H4 (cell line): ENCODE results near the gene IGFBP4. TPM values are rescaled to one million over a fixed set of nuclear protein-coding genes. Genes with fewer than 3 reads are reported as not detected.
A peak's percentile ranks its signal among the peaks of the same experiment; 100 is the strongest.

Experiments used
- DNase-seq: peaks from one replicate; pipeline ENCODE4 v3.0.0-alpha.2; 2015; ENCODE audit warnings: low spot score
- total RNA-seq: library from RNA; depleted of rRNA; stranded (reverse); fragments of >200 nt; shearing (Covaris generic); gene quantifications from 2 replicates; pipeline ENCODE4 v1.2.3, GENCODE V29; 2014

Gene IGFBP4
- total RNA-seq, 1 experiment from 2014 or later: 7.2 TPM

DNA sequence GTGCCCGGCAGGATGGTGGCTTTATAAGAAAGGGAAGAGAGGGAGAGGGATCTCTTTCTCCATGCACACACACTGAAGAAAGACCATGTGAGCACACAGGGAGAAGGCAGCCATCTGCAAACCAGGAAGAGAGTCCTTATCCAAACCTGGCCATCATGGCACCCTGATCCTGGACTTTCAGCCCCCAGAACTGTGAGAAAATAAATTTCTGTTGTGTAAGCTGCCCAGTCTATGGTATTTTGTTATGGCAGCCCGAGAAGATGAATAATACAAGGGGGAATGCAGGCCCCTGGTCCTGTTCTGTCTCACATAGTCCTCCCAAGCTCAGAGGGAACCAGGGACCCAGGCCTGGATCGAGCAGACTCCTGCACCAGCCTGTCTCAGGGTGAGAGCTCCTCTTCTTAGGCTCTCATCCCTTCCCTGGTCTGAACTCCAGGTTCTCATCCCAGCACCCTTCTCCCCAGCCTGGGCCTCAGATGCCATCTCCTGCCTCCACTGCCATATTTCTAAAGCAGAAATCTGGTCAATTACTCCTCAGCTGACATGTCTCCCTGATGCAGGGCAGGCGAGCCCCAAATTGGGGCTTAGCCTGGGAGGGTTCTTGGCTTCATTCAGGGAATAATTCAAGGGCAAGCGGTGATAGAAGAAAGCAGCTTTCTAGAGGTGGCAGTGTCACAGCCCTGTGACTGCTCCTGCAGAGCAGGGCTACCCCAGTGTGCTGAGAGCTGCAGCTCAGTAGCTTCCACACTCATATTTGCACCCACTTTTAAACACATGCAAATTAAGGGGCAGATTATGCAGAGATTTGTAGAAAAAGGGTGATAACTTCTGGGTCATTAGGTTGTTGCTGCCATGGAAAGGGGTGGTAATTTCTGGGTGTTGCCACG, 28.8 kb downstream of the IGFBP4 start:
- DNase-seq: no peak

GRCh38 chr17:40472733-40473452, 29.6 kb downstream of the IGFBP4 start:
- DNase-seq: no peak

DNA sequence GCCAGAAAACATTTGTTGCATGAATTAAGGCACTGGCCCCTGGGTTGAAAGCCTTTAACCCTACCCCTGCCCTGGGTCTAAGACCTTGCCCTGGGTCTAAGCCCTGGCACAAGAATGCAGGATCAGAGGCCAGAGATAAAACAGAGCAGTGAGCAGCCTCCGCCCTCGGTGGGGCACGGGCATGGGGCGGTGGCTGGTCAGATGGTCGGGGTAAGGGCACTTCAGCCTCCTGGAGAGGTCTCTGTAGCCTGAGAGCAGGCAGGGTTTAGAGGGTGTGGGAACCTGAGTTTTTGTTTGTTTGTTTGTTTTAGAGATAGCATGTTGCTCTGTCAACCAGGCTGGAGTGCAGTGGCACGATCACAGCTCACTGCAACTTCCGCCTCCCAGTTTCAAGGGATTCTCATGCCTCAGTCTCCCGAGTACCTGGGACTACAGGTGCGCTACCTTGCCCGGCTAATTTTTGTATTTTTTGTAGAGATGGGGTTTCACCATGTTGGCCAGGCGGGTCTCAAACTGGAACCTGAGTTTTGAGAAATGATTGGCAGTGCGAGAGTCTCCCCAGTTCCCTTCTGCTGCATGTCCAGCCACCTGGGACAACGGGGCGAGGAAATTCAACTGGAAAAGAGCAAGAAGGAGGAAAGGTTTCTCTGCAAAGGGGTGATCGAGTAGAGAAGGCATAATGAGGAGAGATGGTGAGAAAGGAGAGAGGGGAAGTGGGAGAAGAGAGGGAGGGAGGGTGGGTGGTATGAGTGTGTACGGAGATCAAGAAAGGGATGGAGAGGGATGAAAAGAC, 30.5 kb downstream of the IGFBP4 start:
- no peak for DNase-seq

DNA sequence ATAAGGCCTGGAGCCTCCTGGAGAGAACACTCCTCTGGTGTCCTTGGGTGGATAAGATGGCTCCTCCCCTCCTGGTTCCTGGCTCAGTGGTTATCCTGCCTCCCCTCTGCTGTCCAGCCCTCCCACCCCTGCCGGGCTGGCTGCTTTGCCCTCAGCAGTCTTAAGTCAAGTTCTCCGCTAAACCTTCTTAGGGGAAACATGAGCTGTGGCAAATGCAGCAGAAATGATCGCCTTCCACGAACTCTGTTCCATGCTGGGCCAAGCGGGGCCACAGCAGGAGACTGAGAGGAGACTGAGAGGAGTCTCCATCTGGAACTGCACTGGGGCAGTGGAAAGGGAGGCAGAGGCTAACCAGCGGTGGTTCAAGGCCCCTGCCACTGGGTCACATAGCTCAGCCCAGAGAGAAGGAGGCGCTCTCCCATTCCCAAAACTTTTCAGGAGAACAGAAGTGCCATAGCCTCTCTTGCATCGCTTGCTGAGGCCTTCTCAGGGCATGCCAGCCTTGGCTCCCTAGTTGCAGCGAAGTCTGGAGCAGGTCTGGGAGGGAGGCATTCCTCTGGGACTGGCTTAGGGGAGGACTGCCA, 31.3 kb downstream of the IGFBP4 start:
- no peak for DNase-seq

GRCh38 chr17:40475234-40475908, 32.1 kb downstream of the IGFBP4 start:
- no peak for DNase-seq

DNA sequence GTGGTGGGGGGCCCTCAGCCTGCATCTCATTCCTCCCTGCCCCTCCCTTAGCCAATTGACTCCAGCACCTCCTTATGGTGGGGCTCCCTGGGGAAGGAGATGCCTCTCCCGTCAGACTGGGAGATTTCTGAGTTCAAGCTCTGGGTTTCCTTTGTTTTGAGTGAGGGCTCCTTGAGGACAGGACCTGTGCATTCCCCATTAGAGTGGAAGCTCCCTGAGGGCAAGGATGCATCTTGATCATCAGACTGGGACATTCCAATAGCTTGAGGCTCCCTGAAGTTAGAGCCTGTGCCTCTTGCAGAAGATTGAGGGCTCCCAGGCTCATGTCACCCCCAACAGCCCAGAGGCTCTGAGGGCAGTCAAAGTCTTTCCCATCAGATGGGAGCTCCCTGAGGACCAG, 34.5 kb downstream of the IGFBP4 start:
- no peak for DNase-seq

- DNase-seq: no peak
Observed at GRCh38 chr17:40478486-40478885, 35.2 kb downstream of the IGFBP4 start.

DNA sequence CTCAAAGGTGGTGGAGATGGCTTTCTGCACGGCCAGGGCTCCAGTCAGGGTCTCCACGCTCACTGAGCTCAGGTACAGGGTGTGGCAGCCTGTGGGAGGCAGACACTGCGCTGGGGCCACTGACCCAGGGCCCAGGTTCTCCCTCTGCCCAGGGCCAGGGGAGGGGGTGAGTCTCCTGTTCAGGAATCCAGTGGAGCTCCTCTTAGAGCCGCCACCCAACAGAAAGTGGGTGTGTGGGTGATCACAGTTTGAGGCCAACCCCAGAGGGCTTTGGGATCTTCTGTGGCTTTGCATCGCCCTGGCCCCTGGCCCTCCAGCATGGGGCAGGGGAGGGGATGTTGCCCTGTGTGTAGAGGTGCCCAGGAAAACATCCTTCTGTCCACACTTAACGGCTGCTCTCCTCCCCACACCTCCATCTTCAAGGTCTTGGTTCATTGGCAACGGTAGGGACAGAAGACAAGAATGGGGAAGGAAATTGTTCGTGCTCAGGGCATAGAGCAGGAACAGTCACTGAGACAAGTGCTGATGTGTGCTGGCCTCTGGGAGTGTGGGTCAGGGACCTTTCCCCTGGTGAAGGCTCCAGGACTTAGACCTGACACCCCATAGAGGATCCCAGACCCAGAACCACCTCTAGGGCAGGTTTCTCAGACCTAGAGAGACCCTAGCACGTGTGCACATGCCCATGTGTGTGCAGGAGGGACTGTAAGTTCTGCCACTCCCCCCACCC, 36.7 kb downstream of the IGFBP4 start:
- DNase-seq: no peak

GRCh38 chr17:40480501-40481003, 37.3 kb downstream of the IGFBP4 start:
- peak; percentile 60 for DNase-seq

DNA sequence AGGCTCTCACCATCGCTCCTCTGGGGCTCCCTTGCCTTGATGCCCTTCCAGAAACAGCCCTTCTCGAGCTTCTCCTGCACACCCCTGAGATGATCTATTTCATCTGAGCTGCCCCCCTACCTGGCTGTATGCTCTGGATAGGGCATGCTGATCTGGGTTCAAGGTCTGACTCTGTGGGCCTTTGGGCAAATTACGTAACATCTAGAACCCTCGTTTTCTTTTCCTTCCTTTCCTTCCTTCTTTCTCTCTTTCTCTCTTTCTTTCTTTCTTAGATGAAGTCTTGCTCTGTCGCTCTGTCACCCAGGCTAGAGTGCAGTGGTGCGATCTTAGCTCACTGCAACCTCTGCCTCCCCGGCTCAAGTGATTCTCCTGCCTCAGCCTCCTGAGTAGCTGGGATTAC, 37.9 kb downstream of the IGFBP4 start:
- no peak for DNase-seq

- DNase-seq: no peak
Observed at GRCh38 chr17:40482722-40483121, 39.5 kb downstream of the IGFBP4 start.

GRCh38 chr17:40483679-40484078, 40.4 kb downstream of the IGFBP4 start:
- no peak for DNase-seq

DNA sequence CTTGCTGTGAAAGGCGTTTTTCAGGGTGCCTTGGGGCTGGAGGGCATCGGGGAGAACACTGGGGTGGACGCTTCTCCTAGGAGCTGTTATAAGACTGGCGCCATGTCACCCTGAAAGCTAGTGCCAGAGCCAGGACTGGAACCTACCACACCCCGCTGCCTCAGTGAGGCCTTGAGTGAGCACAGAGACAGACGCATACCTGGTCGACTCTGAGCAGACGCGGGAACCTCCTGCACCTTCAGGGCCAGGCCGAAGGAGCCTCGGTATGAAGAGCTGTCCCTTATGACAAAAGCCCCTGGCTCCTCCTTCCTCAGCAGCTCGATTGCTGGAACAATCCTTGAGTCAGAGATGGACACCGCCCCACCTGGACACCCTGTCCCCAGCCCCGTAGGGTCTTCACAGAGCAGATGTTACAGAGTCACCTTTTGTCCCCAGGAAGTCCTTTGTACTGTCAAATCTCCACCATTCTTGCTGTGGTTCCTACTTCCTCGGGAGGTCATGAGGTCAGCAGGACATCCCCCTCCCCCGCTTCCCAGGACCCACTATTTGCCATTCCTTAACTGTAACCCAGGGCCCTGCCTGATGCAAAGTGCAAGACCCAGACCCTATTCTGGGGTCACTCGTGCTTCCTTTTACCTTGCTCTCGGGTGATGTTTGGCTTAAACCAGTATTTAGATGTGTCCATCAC, 41.2 kb downstream of the IGFBP4 start:
- no peak for DNase-seq

DNA sequence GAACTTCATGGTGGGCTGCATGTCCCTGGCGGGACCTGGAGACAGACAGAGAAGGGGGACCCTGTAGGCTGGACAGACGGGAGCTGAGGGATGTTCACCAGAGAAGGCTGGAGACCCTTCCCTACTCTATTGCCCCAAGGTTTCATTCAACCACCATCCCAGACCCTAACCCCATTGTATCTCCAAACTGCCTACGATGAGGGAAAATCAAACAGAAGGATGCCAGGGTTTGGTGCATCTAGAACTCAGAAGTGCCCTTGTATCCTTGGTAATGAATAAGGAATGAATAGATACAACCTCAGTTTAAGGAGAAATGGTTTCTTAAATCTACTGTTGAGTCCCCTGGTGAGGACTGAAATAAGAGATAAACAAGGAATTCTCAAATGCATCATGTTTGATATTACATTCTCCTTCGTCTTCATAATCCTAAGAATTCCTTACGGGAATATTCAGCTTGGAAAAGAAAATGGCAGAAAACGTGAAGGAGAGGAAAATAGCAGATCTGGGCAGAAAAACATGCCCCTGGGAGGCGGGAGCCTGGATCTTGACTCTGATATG, 41.8 kb downstream of the IGFBP4 start:
- DNase-seq: no peak

DNA sequence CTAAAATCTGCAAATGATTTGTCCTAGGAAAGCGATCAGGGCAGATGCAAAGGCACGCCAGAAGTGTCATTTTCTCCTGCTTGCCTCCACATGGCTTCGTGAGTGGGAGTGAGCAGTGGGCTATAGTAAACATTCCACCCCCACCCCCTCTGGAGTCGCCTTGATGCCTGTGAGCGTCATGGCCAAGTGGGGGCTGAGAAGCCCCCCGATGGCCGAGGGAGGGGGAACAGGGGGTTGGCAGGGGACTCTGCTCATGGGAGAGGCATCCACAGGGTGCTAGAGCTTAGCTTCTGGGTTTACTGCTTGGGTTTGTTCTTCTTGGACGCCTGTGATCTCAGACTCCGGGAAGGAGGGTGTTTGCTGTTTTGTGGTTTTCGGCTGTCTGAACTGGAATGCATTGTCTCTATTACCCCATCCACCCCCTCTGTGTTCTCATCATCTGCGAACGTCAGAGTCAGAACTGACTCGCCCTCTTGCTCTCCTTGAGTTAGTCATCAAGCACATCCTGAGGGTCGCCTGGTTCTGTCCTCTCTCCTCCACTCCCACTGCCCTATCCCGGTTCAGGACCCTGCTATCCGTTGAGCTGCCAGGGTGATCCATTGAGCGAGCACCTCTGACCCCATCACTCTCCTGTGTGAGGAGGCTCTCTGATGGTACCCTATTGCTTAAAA, 42.7 kb downstream of the IGFBP4 start:
- DNase-seq: peak; percentile 92

- peak; percentile 37 for DNase-seq
Observed at GRCh38 chr17:40486522-40487370, 43.5 kb downstream of the IGFBP4 start.

DNA sequence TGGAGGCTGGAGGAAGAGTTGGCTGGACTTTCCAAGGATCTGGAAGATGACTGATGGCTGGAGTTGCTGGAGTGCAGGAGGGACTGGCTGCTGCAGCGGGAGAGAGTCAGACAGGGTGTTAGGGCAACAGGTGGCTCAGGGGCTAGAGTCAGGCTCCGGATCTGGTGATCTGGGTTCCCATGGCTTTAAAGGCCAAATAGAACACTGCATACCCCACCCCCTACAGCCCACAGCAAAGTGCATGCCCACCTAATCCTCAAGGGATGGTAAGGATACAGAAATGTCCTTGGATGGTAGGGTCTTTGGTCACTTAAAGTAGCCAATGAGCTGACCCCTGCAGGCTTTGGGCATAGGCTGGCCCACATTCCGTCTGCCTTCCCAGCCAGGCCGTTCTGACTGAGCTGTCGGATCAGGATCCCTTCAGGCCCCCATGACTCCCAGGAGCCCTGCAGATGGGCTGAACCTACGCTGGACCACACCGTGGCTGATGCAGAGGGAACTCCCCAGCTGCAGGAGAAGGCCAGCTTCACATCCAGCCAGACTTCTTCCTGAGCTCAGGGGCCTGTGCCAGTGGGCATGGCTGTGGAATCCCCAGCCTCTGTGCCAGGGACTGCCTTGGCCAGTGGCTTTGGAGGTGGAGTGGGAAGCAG, 44.2 kb downstream of the IGFBP4 start:
- DNase-seq: no peak
